NCI-H82 treated with DMSO at 0.1 percent for 48 hours (cell line): ENCODE results near the gene GALNT18.
"Not testable (repeated sequence)": the region's sequence is repeated elsewhere in the genome, so short reads cannot be mapped to it uniquely, and the experiment has no call there.

Experiments
- DNase-seq: peaks from one replicate; lab custom pipeline; 2025; ENCODE audit not compliant: unreplicated experiment; lab: John Stamatoyannopoulos, UW

Gene GALNT18

GRCh38 chr11:11468954-11469353, 152.9 kb downstream of the GALNT18 start:
- DNase-seq = no peak

DNA sequence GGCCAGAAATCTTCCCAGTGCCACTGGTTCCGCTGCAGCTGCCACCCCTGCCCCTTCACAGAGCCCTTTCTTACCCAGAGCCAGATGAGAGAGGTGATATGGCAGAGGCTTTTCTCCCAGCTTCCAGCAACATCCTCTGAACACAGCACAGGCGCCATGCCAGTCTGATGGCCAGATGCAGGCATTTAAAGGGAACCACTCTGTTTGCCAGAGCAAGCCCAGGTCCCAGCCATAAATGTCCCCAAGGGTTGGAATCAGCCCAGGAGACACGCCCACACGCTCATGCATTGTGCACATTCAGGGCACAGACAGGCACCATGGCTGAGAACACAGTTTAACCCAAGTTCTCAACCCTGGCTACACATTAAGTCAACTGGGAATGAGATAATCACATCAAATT, 154.5 kb downstream of the GALNT18 start:
- no peak for DNase-seq

DNA sequence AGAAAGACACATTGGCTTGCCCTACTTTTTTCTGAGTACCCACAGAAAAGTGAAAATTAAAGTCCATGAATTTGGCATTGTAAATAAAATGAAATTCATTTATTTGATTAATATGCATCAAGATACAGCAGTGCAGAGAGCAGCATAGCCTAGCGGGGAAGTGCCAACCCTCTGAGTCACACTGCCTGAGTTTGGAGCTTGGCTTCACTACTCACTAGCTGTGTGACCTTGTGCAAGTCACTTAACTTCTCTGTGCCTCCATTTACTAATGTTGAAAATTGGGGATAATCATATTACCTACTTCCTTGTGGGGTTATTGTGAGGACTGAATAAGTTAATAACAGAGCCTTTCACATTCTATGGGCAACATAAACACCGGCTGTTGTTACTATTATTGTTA, 157.2 kb downstream of the GALNT18 start:
- no peak for DNase-seq

DNA sequence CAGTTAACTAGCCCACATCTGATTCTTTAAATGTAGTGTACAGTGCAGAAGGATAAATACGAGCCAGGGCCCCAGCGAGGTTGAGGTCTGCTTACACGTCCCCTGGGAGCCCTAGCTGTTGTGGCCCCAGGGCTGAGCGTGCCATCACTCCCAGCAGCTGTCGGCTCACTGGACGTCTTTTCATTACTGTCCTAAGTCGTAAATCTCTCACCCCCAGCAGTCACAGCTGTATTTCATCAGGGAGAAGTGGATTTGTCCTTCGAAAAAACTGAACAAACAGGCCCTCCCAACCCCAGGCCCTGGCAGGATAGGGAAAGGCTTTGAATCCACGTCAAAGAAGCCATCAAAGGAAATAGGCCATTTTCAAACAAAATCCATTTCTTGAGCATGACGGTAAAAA, 158.4 kb downstream of the GALNT18 start:
- DNase-seq = peak; percentile 60

GRCh38 chr11:11461473-11461872, 160.3 kb downstream of the GALNT18 start:
- DNase-seq = no peak

DNA sequence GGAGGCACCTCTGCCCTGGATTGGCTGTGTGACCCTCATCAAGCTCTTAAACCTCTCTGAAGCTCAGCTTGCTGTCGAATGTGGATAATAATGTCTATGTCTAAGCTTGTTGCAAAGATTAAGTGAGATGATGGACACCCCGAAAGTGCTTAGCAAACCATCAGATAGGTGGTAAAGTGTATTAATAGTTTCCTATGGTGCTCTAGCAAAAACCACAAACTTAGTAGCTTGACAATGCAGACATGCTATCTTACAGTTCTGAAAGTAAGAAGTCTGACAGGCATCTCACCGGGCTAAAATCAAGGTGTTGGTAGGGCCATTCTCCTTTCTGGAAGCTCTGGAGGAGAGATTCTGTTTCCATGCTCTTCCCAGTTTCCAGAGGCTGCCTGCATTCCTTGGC, 162.2 kb downstream of the GALNT18 start:
- no peak for DNase-seq

GRCh38 chr11:11458485-11458884, 163.3 kb downstream of the GALNT18 start:
- no peak for DNase-seq

- DNase-seq = no peak
Measured at GRCh38 chr11:11458001-11458400, 163.8 kb downstream of the GALNT18 start.

DNA sequence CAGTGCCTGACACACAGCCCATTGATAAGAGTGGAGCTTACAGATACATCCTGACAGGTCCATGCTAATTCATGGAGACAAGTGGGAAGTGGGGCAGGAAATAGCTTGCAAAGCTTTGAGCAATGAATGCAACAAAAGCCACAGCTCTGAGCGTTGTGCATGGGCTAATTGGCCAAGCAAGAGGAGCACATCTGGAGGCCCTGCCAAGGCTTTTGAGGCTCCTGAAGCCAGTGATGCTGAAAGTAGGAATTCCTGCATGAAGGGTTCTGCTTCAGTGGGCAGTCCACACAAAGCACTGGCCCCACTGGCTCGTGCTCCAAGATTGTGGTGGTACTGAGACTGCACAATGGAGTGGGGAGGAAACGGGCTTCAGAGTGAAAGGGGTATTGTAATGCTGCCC, 164.9 kb downstream of the GALNT18 start:
- DNase-seq = no peak

DNA sequence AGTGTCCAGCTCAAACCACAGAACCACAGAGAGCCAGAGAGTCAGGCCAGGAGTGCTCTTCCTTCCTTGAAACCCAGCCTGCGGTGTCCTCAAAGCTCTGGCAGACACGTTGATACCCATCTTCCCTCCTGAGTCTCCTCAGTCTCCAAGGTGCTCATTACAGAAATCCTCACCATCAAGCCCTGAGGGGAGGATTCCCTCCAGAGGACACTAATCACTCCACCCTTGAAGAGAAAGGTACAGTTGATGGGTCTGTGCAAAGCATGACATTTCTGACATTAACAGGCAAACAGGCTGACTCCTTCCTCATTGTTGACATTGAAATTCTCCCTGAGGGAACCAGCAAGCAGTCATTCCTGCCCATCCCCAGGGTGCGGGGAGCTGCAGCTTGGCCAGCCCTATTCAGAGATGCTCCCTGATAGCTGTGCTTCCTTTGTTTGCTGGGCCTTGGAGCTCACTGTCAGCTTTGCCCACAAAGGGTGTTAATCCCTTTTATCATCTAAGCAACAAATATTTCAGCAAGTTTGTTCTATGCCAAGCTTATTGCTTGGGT, 167.1 kb downstream of the GALNT18 start:
- DNase-seq = no peak

DNA sequence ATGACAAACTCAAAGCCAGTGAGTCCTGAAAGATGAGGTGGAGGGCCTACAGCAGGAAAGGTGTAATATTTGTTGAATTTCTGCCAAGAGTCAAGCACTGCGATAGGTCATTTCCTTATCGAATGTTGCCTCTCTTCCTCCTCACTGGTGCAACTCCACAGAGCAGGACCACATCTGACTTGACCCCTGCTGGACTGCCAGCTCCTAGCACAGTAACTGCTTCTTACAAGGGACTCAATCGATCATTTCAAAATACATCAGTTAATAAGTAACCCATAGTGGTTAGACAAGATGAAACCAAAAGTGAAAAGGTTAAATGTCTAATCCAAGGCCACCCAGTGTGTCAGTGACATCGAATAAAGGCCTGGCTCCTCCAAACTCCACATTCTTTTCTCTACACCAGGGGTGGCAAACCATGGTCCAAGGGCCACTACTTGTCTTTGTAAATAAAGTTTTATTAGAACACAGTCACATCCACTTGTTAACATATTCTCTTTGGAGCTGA, 170.3 kb downstream of the GALNT18 start:
- DNase-seq = no peak

DNA sequence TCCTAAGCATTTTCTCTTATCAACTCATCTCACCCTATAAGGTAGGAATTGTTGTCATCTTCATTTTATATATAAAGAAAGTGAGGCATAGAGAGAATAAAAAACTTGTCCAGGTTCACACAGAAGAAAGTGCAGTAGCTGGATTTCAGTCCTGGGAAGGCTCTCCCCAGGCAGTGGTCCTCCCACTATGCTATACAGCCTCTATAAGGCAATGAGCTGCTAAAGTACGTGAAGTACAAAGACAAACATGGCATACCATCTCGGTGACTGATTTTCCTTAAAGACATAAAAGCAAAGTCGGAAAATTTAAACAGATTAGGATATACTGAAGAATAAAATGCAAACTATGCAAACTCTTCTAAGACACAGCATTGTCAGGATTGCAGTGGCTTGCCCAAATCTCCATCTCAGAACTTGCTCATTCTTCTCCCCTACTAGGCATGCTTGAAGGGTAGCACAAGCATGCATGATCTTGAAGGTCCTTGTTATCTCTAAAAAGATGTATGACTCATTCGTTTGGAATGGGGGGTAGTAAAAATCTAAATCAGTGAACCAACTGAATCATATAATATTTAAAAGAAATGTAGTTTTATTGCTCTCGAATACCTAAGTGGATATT, 171.0 kb downstream of the GALNT18 start:
- no peak for DNase-seq

DNA sequence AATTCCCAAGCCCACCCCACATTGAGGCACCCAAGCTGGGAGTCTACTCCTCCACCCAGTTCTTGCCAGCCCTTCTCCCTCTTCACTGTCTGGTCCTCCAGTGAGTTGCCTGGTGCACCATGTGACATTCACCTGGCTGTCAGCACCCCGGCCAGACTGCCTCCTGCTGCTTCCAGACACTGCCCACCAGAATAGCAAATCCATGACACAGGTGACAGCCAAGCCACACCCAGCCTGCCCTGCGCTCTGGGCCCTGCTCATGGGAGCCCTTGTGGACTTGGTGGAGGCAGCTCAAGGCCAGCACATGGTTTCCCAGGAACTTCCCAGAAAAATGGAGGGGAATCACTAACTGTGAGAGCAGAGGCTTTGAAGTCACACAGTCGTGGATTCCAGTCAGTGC, 172.5 kb downstream of the GALNT18 start:
- no peak for DNase-seq

GRCh38 chr11:11448626-11449025, 173.2 kb downstream of the GALNT18 start:
- DNase-seq = no peak

GRCh38 chr11:11447601-11448000, 174.2 kb downstream of the GALNT18 start:
- not testable (repeated sequence) for DNase-seq

DNA sequence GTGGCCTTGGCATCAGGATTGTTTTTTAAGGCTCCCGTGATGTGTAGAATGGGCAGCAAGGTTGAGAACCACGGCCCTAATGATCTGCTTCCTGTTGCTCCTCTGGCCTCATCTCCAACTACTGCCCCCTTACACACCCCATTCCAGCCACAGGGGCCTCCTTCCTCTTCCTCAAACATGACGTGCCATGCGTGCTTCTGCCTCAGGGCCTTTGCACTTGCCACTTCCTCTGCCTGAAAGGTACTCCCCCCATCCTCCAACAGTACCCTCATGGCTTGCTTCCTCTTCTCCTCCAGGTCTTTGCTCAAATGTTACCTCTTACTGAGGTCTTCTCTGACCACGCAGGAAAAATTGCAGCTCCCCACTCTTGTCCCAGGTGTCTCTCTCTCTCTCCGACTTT, 174.8 kb downstream of the GALNT18 start:
- DNase-seq = no peak

DNA sequence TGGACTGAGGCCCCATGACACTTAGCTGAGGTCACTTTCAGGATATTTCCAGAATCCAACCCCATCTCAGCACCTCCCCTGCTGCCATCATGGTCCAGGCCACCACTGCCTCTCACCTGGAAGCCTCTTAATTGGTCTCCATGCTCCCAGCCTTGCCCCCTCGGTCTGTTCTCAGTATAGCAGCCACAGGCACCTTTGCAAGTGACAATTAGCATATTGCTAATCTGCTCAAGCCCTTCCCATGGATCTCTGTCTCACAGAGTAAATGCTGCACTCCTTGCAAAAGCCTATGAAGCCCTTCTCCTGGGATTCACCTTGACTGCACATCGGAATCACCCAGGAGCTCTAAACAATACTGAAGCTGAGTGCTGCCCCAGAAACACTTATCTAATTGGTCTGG, 175.2 kb downstream of the GALNT18 start:
- no peak for DNase-seq

DNA sequence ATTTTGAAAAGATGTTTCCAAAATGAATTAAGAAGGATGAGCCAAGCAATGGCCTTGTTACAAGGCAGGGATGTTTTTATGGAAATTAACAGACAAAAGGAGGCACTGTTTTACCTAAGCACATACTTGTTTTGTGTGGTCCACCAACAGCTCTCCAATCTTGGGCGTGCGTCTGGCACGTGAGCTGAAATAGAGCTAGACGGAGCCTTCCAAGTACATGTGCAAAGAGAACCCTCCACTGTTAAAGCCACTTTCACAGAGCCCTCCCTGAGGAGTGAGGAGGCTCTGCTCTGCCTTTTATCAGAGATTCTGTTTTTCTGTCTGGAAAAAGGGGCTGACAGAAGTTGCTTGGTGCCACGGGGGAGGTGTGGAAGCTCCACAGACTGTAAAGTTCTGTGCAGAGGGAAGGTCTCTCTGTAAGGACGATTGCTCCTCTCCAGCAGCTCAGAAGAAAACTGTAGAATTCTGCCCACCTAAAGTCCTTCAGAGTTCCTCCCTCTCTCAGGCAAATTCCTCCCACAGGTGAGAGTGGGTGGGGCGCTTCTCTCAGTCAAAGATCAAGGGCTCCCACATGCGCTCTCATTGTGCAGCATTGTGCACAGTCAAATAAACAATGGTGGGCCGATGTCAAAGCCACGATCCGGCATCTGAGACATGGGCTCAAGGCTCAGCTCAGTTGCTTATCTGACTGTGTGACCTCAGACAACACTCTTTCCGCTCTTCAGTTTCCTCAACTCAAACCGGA, 176.2 kb downstream of the GALNT18 start:
- no peak for DNase-seq

DNA sequence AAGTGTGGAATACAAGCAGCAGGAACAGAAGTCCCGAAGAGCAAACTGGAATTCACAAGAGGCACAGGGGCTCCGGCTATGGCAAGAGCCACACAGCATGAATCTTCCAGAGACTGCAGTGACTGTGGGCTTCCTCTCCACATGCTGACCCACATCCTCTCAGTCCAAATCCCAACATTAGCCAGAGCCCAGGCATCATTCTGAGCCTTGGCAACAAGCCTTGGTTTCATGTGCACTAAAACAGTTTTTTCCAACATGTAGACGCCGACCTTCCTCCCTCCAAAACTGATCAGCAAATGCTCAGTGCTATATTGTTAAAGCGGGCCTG, 177.0 kb downstream of the GALNT18 start:
- no peak for DNase-seq

DNA sequence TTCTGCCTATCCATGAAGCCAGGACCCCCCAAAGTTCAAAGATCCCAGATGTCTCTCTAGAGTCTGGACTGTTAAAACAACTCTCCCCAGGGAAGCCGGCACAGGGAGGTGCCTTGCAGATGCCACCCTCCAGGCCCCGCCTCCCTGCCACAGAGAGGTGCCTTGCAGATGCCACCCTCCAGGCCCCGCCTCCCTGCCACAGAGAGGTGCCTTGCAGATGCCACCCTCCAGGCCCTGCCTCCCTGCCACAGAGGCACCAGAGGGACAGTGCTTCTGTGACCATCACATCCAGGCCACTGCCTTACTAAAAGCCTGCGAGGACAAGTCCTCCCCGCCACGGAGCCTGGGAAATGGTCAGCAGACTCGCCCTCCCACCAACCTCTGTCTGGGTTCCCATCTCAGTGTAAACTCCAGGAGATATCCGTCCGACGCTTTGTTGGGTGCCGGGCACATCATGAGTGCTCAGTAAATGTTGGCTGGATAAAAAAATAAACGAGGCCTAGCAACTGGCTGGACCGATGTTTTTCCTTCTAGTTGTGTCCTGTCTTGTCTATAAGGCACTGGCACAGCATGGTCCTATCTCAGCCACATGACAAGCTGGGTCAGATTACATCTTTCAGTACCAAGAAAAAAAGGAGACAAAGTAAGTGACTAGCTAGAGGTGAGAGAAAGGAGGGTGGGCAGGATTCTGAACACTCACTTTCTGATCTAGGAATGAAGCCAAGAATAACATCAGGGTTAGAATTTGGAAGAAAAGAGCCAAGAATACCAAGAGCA, 177.6 kb downstream of the GALNT18 start:
- no peak for DNase-seq

- no peak for DNase-seq
Measured at GRCh38 chr11:11442791-11443190, 179.0 kb downstream of the GALNT18 start.

DNA sequence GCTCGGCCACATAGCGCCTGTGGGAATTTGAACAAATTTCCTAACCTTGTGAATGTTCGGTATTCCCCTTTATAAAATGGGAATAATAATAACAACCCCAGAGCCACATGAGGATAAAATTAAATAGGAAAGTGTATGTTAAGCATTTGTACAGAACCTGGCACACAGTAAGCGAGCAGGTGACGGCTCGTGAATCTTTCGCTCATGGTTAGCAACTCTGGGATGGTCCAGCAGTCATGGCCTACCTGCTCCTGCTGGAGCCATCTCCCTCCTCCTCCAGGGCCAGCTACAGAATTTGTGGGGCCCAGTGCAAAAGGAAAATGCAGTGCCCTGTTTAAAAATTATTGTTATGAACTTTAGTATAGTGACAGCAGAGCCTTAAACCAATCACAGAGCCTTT, 180.3 kb downstream of the GALNT18 start:
- no peak for DNase-seq
